Stimulated activated CD4-positive, alpha-beta T cell treated with anti-CD3 and anti-CD28 coated beads, Interleukin-2, amount 100 ng/mL, for 4 hours (primary cell): ENCODE data around the gene PCDHB13.
"Not testable (repeated sequence)": the region's sequence is repeated elsewhere in the genome, so short reads cannot be mapped to it uniquely, and the experiment has no call there.

ENCODE experiments used
- DNase-seq: peaks from one replicate; pipeline ENCODE4 v3.0.0-alpha.2; 2020; ENCODE audit warnings: low read depth

The PCDHB13 gene

DNA sequence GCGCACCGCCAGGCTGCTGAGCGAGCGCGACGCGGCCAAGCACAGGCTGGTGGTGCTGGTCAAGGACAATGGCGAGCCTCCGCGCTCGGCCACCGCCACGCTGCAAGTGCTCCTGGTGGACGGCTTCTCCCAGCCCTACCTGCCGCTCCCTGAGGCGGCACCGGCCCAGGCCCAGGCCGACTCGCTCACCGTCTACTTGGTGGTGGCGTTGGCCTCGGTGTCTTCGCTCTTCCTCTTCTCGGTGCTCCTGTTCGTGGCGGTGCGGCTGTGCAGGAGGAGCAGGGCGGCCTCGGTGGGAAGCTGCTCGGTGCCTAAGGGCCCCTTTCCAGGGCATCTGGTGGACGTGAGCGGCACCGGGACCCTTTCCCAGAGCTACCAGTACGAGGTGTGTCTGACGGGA lies 12.1 kb upstream of the PCDHB13 start:
- DNase-seq, result not testable (repeated sequence)

DNA sequence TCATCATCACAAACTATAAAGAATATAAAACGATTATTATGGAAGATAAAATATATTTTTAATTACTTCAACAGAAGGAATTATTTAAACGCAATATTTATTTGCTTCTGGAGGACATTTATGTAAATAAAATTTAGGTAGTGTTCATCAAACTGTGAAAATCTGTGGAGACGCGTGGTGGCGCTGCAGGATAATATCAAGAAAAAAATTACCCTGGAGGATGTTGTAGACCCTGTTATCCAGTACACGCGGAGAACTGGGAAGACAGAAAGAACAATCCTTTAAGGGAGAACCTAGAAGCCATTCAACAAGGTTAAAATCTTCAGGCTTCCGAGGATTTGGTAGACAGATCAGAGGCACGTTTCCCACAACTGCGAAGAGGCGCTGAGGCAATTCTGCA lies 5.2 kb upstream of the PCDHB13 start, which contains the start of gene PCDHB12:
PCDHB12 (plus strand) TSS at position 242 of the 400 bp plus-strand sequence. CDS start 189 bp downstream, outside the sequence.
- no peak for DNase-seq

DNA sequence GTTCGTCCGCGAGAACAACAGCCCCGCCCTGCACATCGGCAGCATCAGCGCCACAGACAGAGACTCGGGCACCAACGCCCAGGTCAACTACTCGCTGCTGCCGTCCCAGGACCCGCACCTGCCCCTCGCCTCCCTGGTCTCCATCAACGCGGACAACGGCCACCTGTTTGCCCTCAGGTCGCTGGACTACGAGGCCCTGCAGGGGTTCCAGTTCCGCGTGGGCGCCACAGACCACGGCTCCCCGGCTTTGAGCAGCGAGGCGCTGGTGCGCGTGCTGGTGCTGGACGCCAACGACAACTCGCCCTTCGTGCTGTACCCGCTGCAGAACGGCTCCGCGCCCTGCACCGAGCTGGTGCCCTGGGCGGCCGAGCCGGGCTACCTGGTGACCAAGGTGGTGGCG lies 3.4 kb upstream of the PCDHB13 start:
- not testable (repeated sequence) for DNase-seq

- not testable (repeated sequence) for DNase-seq
Measured at GRCh38 chr5:141210849-141211248, 2.9 kb upstream of the PCDHB13 start.

- DNase-seq, result not testable (repeated sequence)
Measured at GRCh38 chr5:141214583-141214982, 864 bp downstream of the PCDHB13 start.

- DNase-seq, result not testable (repeated sequence)
Measured at GRCh38 chr5:141215504-141215903, 1.8 kb downstream of the PCDHB13 start.

- DNase-seq, result not testable (repeated sequence)
Measured at GRCh38 chr5:141216035-141216434, 2.3 kb downstream of the PCDHB13 start.

GRCh38 chr5:141223112-141223783 lies 9.5 kb downstream of the PCDHB13 start, which contains the start of gene PCDHB14:
PCDHB14 (plus strand) TSS chr5:141223343; CDS start chr5:141223506, 163 bp downstream.
- DNase-seq, result no peak

DNA sequence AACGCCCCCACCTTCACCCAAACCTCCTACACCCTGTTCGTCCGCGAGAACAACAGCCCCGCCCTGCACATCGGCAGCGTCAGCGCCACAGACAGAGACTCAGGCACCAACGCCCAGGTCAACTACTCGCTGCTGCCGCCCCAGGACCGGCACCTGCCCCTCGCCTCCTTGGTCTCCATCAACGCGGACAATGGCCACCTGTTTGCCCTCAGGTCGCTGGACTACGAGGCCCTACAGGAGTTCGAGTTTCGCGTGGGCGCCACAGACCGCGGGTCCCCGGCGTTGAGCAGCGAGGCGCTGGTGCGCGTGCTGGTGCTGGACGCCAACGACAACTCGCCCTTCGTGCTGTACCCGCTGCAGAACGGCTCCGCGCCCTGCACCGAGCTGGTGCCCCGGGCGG lies 11.1 kb downstream of the PCDHB13 start:
- not testable (repeated sequence) for DNase-seq

- DNase-seq, result not testable (repeated sequence)
Measured at GRCh38 chr5:141225421-141225820, 11.7 kb downstream of the PCDHB13 start.

DNA sequence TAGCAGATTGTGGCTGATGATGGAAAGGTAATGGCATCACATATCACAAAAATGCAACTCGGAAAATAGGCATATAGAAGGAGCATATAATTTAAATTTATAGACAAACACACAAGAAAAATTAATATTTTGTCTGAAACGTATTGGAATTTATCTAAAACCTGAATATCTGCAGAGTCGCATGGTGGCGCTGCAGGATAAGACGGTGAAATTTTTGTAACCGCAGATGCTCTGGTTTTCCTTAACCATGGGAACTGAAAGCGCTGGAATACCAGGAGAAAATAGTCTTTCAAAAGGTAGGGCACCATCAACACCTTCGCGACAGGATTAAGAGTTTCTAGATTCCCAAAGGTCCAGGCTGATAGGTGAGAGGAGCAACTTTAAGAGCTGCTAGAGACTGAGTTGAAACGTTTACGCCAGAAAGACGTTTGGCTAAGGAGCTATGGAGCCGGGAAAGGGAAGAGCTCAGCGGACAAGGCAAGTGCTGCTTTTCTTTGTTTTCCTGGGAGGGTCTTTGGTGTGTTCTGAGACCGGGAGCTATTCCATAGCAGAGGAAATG lies 20.5 kb downstream of the PCDHB13 start:
- DNase-seq, result no peak

- DNase-seq, result not testable (repeated sequence)
Measured at GRCh38 chr5:141235922-141236321, 22.2 kb downstream of the PCDHB13 start.

DNA sequence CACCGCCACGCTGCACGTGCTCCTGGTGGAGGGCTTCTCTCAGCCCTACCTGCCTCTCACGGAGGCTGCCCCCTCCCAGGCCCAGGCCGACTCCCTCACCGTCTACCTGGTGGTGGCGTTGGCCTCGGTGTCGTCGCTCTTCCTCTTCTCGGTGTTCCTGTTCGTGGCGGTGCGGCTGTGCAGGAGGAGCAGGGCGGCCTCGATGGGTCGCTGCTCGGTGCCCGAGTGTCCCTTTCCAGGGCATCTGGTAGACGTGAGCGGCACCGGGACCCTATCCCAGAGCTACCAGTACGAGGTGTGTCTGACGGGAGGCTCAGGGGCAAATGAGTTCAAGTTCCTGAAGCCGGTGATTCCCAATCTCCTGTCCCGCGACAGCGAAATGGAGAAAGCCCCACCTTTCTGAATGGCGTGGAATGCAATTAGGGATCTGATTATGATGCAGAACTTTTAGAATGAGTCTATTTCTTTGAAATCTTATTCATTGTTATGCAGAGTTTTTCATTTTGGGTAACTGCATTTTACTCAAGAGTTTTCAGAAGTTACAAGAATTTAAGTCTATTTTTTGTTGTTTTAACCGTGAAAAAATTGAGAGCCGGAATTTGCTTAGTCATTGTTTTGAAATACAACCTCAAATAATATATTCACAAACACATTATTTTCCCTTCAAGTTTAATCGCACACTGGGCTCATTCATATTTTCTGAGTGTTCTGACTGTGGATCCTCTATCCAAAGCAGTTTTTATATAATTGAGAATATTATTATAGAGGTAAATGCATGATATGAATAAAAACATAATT lies 23.0 kb downstream of the PCDHB13 start:
- DNase-seq, result no peak

DNA sequence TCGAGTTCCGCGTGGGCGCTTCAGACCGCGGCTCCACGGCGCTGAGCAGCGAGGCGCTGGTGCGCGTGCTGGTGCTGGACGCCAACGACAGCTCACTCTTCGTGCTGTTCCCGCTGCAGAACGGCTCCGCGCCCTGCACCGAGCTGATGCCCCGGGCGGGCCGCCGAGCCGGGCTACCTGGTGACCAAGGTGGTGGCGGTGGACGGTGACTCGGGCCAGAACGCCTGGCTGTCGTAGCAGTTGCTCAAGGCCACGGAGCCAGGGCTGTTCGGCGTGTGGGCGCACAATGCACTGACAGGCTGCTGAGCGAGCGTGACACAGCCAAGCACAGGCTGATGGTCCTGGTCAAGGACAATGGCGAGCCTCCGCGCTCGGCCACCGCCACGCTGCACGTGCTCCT lies 27.8 kb downstream of the PCDHB13 start:
- DNase-seq, result no peak

- no peak for DNase-seq
Measured at GRCh38 chr5:141245250-141245717, 31.6 kb downstream of the PCDHB13 start, which contains the start of gene PCDHB15. PCDHB15 (plus strand) TSS chr5:141245395; CDS start chr5:141245579, 184 bp downstream.

DNA sequence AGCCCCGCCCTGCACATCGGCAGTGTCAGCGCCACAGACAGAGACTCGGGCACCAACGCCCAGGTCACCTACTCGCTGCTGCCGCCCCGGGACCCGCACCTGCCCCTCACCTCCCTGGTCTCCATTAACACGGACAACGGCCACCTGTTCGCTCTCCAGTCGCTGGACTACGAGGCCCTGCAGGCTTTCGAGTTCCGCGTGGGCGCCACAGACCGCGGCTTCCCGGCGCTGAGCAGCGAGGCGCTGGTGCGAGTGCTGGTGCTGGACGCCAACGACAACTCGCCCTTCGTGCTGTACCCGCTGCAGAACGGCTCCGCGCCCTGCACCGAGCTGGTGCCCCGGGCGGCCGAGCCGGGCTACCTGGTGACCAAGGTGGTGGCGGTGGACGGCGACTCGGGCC lies 33.3 kb downstream of the PCDHB13 start:
- DNase-seq, result not testable (repeated sequence)

DNA sequence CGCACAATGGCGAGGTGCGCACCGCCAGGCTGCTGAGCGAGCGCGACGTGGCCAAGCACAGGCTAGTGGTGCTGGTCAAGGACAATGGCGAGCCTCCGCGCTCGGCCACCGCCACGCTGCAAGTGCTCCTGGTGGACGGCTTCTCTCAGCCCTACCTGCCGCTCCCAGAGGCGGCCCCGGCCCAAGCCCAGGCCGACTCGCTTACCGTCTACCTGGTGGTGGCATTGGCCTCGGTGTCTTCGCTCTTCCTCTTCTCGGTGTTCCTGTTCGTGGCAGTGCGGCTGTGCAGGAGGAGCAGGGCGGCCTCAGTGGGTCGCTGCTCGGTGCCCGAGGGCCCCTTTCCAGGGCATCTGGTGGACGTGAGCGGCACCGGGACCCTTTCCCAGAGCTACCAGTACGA lies 33.7 kb downstream of the PCDHB13 start:
- DNase-seq, result not testable (repeated sequence)

DNA sequence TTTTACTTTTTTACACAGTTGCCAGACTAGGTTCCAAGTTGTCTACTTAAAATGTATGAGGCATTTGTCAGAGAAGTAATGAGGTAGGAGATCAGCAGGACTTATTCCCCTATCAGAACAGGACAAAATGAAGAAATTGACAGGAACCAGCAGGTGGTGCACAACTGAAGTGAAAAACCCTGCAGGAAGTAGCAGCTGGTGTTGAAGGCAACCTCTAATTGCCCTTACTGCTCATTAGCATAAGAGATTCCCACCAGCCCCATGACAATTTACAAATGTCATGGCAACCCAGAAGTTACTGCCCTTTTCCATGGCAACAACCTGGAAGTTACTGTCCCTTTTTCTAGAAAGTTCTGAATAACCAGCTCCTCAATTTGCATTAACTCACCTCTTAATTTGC lies 36.9 kb downstream of the PCDHB13 start:
- no peak for DNase-seq

- no peak for DNase-seq
Measured at GRCh38 chr5:141258464-141258863, 44.7 kb downstream of the PCDHB13 start.

- no peak for DNase-seq
Measured at GRCh38 chr5:141258948-141259347, 45.2 kb downstream of the PCDHB13 start.

DNA sequence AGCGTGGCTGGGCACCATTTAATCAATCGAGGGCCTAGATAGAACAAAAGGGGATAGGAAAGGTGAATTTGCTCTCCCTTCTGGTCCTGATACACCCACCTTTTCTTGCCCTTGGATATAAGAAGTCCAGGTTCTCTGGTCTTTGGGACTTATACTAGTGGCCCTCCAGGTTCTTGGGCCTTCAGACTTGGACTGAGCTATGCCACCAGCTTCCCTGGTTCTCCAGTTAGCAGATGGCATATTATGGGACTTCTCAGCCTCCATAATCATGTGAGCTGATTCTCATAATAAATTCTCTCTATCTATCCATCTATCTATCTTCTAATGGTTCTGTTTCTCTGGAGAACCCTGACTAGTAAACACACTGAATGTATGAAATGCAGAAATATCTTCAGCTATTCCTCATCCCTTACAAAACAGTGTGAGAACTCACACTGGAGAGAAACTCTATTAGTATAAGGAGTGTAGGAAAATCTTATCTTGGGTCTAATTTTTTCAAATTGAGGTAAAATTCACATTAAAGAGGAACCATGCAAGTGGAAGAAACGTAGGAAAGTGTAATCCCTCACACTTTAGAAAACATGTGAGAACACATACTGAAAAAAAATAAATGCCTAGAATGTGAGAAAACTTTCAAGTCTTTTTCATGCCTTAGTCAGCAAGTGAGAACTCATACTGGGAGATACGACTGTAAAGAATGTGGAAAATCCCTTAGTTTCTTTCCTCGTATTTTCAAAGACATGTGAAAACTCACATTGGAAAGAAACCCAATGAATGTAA lies 46.9 kb downstream of the PCDHB13 start:
- no peak for DNase-seq

DNA sequence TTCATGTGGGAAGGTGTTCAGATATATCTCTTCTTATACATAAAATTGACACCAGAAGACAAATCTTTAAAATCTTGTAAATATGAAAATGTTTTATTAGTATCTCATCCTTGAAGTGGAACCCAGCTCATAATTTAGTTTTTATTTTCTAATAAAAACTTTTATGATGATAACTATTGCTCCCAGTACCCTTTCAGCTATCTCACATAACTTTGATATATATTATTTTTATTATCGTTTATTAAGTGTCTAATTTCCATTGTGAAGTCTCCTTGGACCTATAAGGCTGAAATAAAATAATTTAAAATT lies 47.5 kb downstream of the PCDHB13 start:
- DNase-seq, result no peak
